Measurements from ENCODE around the gene IFIT1B.

GRCh38 chr10:89371079-89371478 lies 6.8 kb upstream of the IFIT1B start:
- no peak for TF ChIP-seq CTCF (IDR thresholded peaks at IDR 0.05; ENCODE audit: poor library complexity)
- no peak for TF ChIP-seq EZH2 (IDR thresholded peaks at IDR 0.05; ENCODE audit: borderline replicate concordance)
- no peak for TF ChIP-seq EZH2phosphoT487 (IDR thresholded peaks at IDR 0.05; ENCODE audit: low read depth, severe bottlenecking, unreplicated experiment)
